GM12891 (cell line): ENCODE data around the gene HEBP1.

Experiments
- DNase-seq: peaks from one replicate; pipeline ENCODE4 v3.0.0; 2011; ENCODE audit warnings: low spot score; ENCODE audit not compliant: insufficient read length
- FAIRE-seq: peaks from 2 replicates; lab custom pipeline; 2011; peaks lifted over from hg19 to GRCh38; lab: Jason Lieb, UNC
- PAX5 ChIP-seq: IDR thresholded peaks from 2 replicates; pipeline ENCODE4 v1.6.1; 2011; ENCODE audit warnings: low read length, moderate library complexity, mild to moderate bottlenecking; ENCODE audit not compliant: insufficient read depth, severe bottlenecking
- POLR2A ChIP-seq: IDR thresholded peaks from 2 replicates; pipeline ENCODE4 v1.6.1; 2011; ENCODE audit warnings: low read depth, low read length, control low read depth
- POLR2AphosphoS5 ChIP-seq: IDR thresholded peaks from 2 replicates; pipeline ENCODE4 v1.6.1; 2011; ENCODE audit warnings: low read depth, low read length, control low read depth
- POU2F2 ChIP-seq: IDR thresholded peaks from 2 replicates; pipeline ENCODE4 v1.6.1; 2011; ENCODE audit warnings: low read depth, mild to moderate bottlenecking, control low read depth, low read length, moderate library complexity
- SPI1 ChIP-seq: IDR thresholded peaks from 2 replicates; pipeline ENCODE4 v1.6.1; 2011; ENCODE audit warnings: low read depth, low read length, control low read depth
- TAF1 ChIP-seq: IDR thresholded peaks from 2 replicates; pipeline ENCODE4 v1.6.1; 2011; ENCODE audit warnings: low read depth, low read length, control low read depth

HEBP1 gene

DNA sequence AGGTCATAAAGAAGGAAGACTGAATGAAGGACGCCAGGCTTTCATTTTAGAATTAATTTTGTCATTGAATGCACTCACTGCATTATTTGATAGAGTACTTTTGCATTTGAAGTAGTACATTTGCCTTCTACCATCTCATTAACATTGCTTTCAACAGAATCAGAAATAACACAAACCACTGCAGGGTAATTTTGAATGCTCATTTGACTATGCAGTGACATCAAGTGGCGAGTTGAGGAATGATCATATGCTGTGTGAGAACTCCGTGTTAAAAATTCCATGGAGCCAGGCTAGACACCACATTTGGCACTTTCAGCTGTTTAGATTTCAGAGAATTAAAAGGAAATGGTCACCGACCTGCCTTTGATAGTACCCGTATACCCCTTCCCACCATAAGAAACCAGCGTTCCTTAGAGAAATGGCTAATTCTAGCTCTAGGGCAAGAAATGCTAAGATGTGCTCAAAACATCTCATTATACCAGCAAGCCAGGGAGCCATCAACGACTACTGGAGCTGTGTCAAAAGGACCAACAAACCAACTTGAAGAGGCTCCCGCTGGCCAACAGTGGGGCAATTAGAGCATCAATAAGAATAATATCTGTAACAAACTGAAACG is 16.5 kb downstream of the HEBP1 start:
- no peak for TF ChIP-seq SPI1
- no peak for FAIRE-seq
- DNase-seq = no peak

DNA sequence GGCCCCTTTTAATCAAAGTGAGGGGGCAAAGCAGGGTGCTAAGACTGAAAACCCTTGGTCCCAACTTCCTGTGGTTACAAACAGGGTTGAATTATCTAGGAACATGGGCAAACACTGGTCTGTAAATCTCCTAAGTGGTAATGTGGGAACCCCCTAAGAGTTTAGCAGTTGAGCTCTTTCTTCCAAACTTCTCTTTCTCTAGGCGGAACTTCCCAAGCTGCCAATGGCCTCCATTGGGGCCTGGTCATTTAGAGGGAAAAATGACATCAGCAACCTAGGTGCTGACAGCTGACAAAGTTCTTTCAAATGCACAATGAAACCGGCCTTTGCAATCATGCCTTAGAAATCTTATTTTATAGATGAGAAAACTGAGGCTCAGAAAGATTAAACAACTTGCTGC is 17.7 kb downstream of the HEBP1 start:
- no peak for DNase-seq
- TF ChIP-seq POU2F2 (no peak), POLR2A (no peak), TAF1 (no peak), POLR2AphosphoS5 (no peak), SPI1 (no peak), PAX5 (no peak)
- FAIRE-seq = no peak

DNA sequence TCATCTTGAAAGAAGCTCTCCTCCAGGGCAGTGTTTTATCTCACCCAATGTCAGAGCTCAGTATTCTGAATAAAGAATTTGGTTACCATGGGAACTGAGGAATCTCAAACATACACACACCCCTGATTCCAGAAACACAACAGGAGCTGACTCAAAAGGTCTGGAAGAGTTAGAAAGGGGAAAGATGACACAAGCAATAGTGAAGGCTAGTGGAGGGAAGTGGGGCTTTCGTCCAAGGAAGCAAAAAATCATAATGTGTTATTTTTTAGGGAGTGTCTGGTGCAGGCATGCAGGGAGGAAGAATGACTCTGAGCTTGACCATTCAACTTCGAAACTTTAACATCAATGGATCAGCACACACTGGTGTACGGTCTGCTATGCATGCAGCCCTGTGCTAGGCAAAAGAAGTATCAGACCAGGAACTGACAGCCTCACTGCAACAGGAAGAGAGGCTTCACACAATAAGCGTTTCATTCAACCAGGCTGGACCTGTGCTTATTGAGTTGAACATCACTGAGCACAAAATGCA is 20.3 kb downstream of the HEBP1 start:
- no peak for FAIRE-seq
- TF ChIP-seq TAF1 = no peak
- TF ChIP-seq POLR2A = no peak
- no peak for TF ChIP-seq POU2F2
- TF ChIP-seq PAX5 = no peak
- no peak for TF ChIP-seq POLR2AphosphoS5
- no peak for TF ChIP-seq SPI1
- no peak for DNase-seq

DNA sequence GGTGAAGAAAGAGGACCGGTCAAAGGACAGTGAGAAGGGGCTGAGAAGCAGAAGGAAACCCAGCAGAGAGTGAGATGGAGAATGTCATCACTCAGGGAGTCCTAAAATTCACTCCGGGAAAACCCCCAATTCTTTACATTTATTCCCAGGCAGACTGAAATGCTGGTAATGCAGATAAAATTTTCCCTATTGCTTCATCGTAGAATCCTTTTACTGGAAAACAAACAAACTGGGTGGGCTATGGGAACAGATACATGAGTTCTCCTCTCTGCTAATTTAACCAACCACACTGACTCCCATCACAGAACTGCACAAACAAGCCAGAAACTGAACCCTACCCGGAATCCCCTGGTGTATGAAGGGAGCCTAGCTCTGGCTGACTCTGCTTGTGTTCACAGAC is 20.9 kb downstream of the HEBP1 start:
- TF ChIP-seq SPI1 (no peak), TAF1 (no peak), PAX5 (no peak), POLR2A (no peak), POU2F2 (no peak), POLR2AphosphoS5 (no peak)
- FAIRE-seq = no peak
- DNase-seq = no peak

DNA sequence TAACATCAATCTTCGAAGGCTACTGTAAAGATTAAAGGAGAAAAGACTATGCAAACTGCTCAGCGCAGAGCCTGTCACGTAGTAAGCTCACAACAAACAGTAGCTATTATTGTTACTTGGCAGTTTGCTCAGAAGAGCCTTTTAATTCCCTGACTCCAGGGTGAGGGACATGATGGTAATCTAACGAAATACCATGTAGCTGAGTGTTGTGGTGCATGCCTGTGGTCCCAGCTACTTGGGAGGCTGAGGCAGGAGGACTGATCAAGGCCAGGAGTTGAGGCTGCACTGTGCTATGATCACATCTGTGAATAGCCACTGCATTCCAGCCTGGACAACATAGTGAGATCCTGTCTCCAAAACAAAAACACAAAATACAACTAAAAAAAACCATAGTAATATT is 22.8 kb downstream of the HEBP1 start:
- FAIRE-seq (no peak), DNase-seq (no peak)
- no peak for TF ChIP-seq TAF1
- no peak for TF ChIP-seq POLR2A
- TF ChIP-seq SPI1 = no peak
- TF ChIP-seq PAX5 = no peak

DNA sequence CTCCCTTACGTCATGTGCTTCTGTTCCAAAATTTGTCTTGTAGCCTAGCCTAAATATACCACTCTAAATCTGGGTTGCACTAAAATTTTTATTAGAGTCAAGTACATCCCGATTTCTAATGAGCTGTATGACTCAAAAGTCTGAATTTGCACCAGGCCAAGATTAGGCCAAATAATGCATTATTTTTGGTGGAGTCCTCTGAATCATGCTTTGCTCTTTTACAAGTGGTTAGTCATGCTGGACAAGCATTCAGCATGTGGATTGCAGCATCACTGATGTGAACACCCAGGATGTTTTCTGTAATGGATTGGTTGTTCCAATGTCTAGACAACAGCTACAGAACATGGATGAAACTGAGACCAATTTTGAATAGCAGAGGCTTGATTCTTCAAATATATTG is 23.7 kb downstream of the HEBP1 start:
- no peak for FAIRE-seq
- TF ChIP-seq POU2F2 (no peak), POLR2A (no peak), TAF1 (no peak), POLR2AphosphoS5 (no peak), PAX5 (no peak), SPI1 (no peak)
- no peak for DNase-seq

DNA sequence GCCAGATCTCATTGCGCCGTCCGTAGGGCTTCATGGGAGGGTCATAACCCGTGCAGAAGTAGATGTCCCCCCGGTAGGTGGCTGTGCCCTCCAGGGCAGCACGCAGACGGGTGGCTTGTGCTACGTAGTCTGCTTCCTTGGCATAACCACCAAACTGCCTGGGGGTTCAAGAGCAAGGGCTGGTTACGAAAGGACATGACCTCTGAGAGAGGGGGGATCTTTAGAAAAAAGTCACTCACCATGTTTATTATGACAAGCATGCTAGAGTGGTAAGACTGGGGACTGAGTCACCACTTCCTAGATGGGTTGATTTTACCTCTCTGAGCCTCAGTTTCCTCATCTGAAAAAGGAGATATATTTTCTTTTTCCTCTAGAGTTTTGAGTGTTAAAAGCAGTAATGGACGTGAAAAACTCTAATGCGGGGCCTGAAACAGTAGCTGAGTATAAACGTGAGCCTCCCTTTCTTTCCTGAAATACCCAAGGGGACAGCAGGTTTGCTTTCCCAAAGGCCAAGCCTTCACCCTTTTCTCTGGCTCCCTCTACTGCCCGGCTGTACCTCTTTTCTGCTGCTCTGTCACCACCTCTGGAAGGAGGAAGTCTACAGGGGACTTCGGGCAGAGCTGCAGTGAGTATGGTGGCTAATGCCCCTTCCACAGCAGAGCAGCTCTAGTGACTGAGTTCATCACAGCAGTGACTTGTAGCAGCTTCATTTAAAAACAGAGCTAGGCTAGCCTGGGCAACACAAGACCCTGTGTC is 24.6 kb downstream of the HEBP1 start:
- DNase-seq = no peak
- no peak for TF ChIP-seq PAX5
- TF ChIP-seq TAF1 = no peak
- TF ChIP-seq POU2F2 = no peak
- TF ChIP-seq SPI1 = no peak
- FAIRE-seq = no peak

DNA sequence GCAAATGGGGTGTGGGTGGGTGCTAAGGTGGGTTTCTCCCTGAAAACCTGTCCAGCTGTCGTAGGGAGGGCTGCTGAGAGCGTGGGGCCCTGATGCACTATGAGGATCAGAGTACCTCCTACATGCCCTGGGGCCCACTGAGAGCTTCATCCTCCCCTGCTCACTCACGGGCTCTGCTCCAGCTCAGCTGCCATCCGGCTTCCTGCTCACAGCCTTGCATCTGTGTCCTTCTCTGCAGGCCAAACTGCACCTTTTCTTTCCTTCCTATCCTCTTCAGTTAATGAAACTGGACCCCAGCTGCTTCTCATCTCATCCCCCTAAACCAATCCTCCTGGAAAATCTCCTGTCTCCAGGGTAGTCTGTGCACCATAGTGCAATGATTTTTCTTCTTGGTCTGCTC is 25.9 kb downstream of the HEBP1 start:
- TF ChIP-seq TAF1 = no peak
- no peak for TF ChIP-seq SPI1
- no peak for TF ChIP-seq POLR2A
- no peak for TF ChIP-seq POLR2AphosphoS5
- no peak for TF ChIP-seq POU2F2
- TF ChIP-seq PAX5 = no peak
- FAIRE-seq (no peak), DNase-seq (no peak)

DNA sequence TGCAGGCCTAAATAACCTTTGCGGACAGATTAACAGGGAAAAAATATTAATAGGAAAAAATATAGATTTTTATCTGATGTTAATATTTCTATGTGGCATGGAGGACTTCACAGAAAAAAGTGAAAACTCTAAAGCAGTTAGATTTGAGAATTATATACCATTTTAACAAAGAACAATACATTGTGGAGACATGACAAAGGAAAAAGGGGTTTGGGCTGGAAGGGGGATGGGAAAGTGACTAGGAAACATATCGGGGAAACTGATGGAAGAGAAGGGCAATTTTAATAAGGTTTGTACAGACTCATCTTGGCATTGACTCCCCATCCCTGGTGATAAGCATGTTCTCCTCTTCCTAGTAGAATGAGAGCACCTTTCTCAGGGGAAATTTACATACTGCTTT is 27.0 kb downstream of the HEBP1 start:
- TF ChIP-seq POU2F2 = no peak
- TF ChIP-seq PAX5 = no peak
- no peak for TF ChIP-seq POLR2AphosphoS5
- TF ChIP-seq SPI1 = no peak
- no peak for TF ChIP-seq POLR2A
- TF ChIP-seq TAF1 = no peak
- DNase-seq = no peak
- no peak for FAIRE-seq

DNA sequence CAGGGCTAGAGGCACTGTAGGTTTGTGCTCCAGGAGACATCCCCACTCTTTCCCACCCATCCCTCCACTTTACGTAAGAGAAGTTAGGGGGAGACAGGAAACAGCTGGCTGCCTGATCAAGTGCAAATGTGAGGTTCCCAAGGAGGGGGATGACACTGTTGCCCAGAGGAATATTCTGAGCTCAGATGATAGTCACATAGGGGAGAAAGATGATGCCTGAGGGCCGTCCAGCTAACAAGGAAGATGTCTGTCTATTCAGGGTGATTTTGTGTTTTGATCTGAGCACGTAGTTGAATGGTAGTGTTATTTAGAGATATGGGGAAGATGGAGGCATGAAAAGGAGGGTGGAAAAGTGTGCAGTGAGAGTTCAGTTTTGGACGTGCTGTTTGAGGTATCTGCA is 34.2 kb downstream of the HEBP1 start:
- DNase-seq (no peak), FAIRE-seq (no peak)

DNA sequence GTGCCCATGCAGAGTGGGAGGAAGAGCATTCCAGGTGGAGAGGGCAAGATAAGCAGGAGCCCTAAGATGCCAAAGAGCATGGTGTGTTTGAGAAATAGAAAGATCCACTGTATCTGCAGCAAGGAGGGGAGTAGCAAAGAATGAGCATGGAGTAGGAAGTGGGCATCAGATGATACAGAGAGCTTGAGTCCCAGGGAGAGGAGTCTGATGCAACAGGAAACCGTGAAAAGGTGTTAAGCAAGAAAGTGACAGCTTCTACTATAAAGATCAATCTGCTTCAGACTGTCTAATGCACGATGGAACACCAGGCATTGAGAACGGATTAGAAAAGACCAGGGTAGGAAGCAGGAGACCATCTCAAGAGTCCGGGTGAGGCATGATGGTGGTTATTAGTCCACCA is 35.8 kb downstream of the HEBP1 start:
- FAIRE-seq (no peak), DNase-seq (no peak)
- no peak for TF ChIP-seq SPI1
- TF ChIP-seq TAF1 = no peak
- no peak for TF ChIP-seq POU2F2
- TF ChIP-seq POLR2AphosphoS5 = no peak
- TF ChIP-seq POLR2A = no peak
- TF ChIP-seq PAX5 = no peak

More for the DNA sequence above, 34.2 kb downstream of the HEBP1 start:
- TF ChIP-seq PAX5 (no peak), POLR2AphosphoS5 (no peak), POU2F2 (no peak), POLR2A (no peak), TAF1 (no peak), SPI1 (no peak)
